ENCODE measurements around the gene USP36.

GRCh38 chr17:78800132-78800931 is 40.3 kb downstream of the USP36 start:
- TF ChIP-seq, protein P1, sequence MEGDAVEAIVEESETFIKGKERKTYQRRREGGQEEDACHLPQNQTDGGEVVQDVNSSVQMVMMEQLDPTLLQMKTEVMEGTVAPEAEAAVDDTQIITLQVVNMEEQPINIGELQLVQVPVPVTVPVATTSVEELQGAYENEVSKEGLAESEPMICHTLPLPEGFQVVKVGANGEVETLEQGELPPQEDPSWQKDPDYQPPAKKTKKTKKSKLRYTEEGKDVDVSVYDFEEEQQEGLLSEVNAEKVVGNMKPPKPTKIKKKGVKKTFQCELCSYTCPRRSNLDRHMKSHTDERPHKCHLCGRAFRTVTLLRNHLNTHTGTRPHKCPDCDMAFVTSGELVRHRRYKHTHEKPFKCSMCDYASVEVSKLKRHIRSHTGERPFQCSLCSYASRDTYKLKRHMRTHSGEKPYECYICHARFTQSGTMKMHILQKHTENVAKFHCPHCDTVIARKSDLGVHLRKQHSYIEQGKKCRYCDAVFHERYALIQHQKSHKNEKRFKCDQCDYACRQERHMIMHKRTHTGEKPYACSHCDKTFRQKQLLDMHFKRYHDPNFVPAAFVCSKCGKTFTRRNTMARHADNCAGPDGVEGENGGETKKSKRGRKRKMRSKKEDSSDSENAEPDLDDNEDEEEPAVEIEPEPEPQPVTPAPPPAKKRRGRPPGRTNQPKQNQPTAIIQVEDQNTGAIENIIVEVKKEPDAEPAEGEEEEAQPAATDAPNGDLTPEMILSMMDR (IDR thresholded peaks at IDR 0.05) = no peak
- no peak for TF ChIP-seq POLR2A (IDR thresholded peaks at IDR 0.05)

Measured in vagina (tissue), 2 donors.